Endothelial cell (in vitro differentiated cells): ENCODE measurements around the gene CDYL2. TPM values are rescaled to one million over a fixed set of nuclear protein-coding genes. Genes with fewer than 3 reads are reported as not detected.

Experiments
- DNase-seq: peaks from one replicate; pipeline ENCODE4 v3.0.0; 2021; ENCODE audit warnings: low spot score
- H3K27ac Mint-ChIP-seq: one replicate; pipeline ENCODE4 v1.8.0; 2021; ENCODE audit warnings: mixed read lengths, inconsistent platforms; ENCODE audit not compliant: unreplicated experiment
- H3K27me3 Mint-ChIP-seq: one replicate; pipeline ENCODE4 v1.8.0; 2021; ENCODE audit warnings: mild to moderate bottlenecking, moderate library complexity, mixed read lengths, inconsistent platforms; ENCODE audit not compliant: unreplicated experiment
- H3K36me3 Mint-ChIP-seq: one replicate; pipeline ENCODE4 v1.8.0; 2021; ENCODE audit warnings: mild to moderate bottlenecking, low read depth, mixed read lengths, inconsistent platforms; ENCODE audit not compliant: unreplicated experiment
- H3K4me1 Mint-ChIP-seq: one replicate; pipeline ENCODE4 v1.8.0; 2021; ENCODE audit warnings: mild to moderate bottlenecking, mixed read lengths, inconsistent platforms; ENCODE audit not compliant: unreplicated experiment
- H3K4me3 Mint-ChIP-seq: one replicate; pipeline ENCODE4 v1.8.0; 2021; ENCODE audit warnings: mild to moderate bottlenecking, mixed read lengths, inconsistent platforms; ENCODE audit not compliant: unreplicated experiment
- H3K9me3 Mint-ChIP-seq: one replicate; pipeline ENCODE4 v1.8.0; 2021; ENCODE audit warnings: mixed read lengths, inconsistent platforms; ENCODE audit not compliant: unreplicated experiment
- CTCF ChIP-seq: fragments of 200-600 bp; sonication (generic); IDR thresholded peaks from one replicate; pipeline ENCODE4 v1.5.0; 2021; ENCODE audit warnings: antibody characterized with exemption; ENCODE audit not compliant: unreplicated experiment
- total RNA-seq: library from RNA; stranded (reverse); fragmentation: NEBNext Ultra II Directional; extraction: Animal tissue kit (Norgen Biotek cat#: 25700); gene quantifications from one replicate; pipeline ENCODE4 v1.2.1, GENCODE V29; 2021; ENCODE audit not compliant: unreplicated experiment

The CDYL2 gene
- total RNA-seq, 1 donor from 2014 or later: 26.6 TPM

- no peaks in the 10 kb centered on the region for H3K36me3 Mint-ChIP-seq
These were observed 226.7 kb downstream of the CDYL2 start for GRCh38 chr16:80577485-80578280.

GRCh38 chr16:80576343-80576912, 228.0 kb downstream of the CDYL2 start:
- H3K27ac Mint-ChIP-seq: no peak overlapping the region
- TF ChIP-seq CTCF: no peak
- no peak for DNase-seq
- no peak overlapping the region for H3K4me3 Mint-ChIP-seq
- H3K36me3 Mint-ChIP-seq: no peaks in the 10 kb centered on the region
- no peaks in the 10 kb centered on the region for H3K9me3 Mint-ChIP-seq
- no peaks in the 10 kb centered on the region for H3K4me1 Mint-ChIP-seq
- H3K27me3 Mint-ChIP-seq: peaks cover 3% of the 10 kb centered on the region

More at GRCh38 chr16:80577485-80578280, 226.7 kb downstream of the CDYL2 start:
- Mint-ChIP-seq H3K27me3 (peaks cover 3% of the 10 kb centered on the region), H3K9me3 (no peaks in the 10 kb centered on the region), H3K27ac (no peak overlapping the region), H3K4me3 (no peak overlapping the region), H3K4me1 (no peaks in the 10 kb centered on the region)
- no peak for DNase-seq
- TF ChIP-seq CTCF: no peak

GRCh38 chr16:80573700-80574120, 230.7 kb downstream of the CDYL2 start:
- Mint-ChIP-seq H3K9me3 (no peaks in the 10 kb centered on the region), H3K4me1 (peaks cover 4% of the 10 kb centered on the region), H3K27me3 (peaks cover 5% of the 10 kb centered on the region), H3K27ac (no peak overlapping the region), H3K36me3 (peaks cover 4% of the 10 kb centered on the region), H3K4me3 (no peak overlapping the region)
- no peak for DNase-seq
- no peak for TF ChIP-seq CTCF

- Mint-ChIP-seq H3K36me3 (peaks cover 4% of the 10 kb centered on the region), H3K4me1 (peaks cover 4% of the 10 kb centered on the region), H3K27me3 (peaks cover 5% of the 10 kb centered on the region), H3K27ac (no peak overlapping the region), H3K9me3 (no peaks in the 10 kb centered on the region), H3K4me3 (no peak overlapping the region)
- no peak for TF ChIP-seq CTCF
- no peak for DNase-seq
These were observed 234.3 kb downstream of the CDYL2 start for GRCh38 chr16:80570106-80570478.

GRCh38 chr16:80569440-80570105, 234.8 kb downstream of the CDYL2 start:
- TF ChIP-seq CTCF: no peak
- Mint-ChIP-seq H3K36me3 (peaks cover 4% of the 10 kb centered on the region), H3K27ac (no peak overlapping the region), H3K27me3 (peaks cover 5% of the 10 kb centered on the region), H3K4me3 (no peak overlapping the region), H3K4me1 (peaks cover 6% of the 10 kb centered on the region), H3K9me3 (no peaks in the 10 kb centered on the region)
- DNase-seq: no peak
